Stimulated activated CD8-positive, alpha-beta memory T cell treated with anti-CD3 and anti-CD28 coated beads, Interleukin-7, amount 100 ng/mL, for 48 hours (primary cell): ENCODE measurements around the gene CLSTN3.

Experiments used
- DNase-seq, 2 donors: peaks; one replicate each; pipeline ENCODE4 v3.0.0-alpha.2; 2020; ENCODE audit warnings: low read depth in 1 of 2; ENCODE audit errors: extremely low read depth in 1 of 2

CLSTN3 gene

DNA sequence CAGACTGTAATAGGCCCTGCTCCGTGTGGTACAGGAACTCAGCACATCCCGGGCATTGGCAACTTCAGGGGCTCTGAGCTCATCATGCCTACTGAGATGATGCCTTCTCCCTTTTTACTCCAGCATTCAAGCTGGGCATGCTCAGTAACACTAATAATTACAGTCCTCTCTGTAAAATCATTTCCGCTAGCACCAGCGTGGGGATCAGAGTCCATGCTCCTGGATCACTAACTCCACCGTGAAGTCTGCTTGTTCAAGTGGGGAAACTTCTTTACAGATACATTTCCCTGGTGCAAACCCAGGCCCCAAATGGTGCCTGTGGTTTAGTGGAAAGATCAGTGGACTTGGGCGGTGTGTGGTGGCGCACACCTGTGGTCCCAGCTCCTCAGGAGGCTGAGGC is 16.7 kb downstream of the CLSTN3 start:
- DNase-seq, result no peak

DNA sequence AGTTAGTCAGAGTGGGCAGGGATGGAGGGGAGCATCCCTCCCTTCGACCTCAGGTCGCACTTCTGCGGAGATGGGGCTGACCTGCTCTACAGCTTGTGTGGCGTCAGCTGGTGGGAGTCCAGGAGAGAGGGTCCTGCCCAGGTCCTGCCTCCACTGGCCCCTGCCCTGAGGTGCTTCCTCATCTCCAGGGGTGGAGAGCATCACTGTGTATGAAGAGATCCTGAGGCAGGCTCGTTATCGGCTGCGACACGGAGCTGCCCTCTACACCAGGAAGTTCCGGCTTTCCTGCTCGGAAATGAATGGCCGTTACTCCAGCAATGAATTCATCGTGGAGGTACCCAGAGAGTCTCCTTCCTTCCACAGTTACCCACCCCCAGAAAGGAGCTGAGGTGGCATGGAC is 20.2 kb downstream of the CLSTN3 start:
- no peak for DNase-seq

DNA sequence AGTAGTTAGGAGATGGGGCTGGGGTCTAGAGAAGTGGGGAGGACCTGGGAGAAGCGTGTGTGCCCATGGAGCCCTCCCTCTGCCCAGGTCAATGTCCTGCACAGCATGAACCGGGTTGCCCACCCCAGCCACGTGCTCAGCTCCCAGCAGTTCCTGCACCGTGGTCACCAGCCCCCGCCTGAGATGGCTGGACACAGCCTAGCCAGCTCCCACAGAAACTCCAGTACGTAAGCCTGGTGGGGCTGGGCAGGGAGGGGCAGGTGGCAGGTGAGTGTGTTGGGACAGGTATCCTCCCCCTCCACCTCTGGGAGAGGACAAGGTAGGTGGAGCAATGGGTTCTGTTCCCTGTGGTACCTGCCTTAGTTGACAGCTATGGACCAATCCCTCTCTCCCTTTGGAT is 20.7 kb downstream of the CLSTN3 start:
- DNase-seq, result no peak

DNA sequence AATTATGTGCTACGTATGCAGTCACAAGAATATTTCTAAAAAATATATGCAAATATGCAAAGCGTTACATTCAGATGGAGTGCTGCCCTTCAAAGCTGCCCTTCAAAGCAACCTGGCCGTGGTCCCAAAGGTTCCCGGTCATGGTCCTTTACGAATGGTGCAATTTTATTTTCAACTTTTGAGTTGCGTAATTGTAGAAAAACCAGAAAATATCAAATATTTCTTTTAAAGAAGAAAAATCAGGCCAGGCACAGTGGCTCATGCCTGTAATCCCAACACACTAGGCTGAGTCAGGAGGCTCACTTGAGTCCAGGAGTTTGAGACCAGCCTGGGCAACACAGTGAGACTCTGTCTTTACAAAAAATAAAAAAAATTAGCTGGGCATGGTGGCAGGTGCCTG is 21.4 kb downstream of the CLSTN3 start:
- DNase-seq, result no peak

DNA sequence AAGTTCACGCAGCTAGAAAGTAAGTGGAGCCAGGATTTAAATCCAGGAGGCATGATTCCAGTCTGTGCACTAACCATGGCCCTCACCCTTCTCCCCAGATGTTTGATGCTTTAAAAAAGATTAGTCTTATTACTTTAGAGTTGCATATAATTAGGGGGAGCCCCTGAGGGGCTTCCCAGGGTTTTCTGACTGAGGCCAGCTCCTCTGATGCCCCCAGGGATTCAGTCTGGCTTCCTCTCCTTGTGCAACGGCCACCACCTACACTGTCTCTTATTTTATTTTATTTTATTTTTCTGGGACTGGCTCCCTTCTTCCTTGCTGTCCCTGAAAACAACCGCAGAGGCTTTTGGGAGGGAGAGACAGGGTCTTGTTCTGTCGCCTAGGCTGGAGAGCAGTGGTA is 22.6 kb downstream of the CLSTN3 start:
- DNase-seq, result no peak

DNA sequence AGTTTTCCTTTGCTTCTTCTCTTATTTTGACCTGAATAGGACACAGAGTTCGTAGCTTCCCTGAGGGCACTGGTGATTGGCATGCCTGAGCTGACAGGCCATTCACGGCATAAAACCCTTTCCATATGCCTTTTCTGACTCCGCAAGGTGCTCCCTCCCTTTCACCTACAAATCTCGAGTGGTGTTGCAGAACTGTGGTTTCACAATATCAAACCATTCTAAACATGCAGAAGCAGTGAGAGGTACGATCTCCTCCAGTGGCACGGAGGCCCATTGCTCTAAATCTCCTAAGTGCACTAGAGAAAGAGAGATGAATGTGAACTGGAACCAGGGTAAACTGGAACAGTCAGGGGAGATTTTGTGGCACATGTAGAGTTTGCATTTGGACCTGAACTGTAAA is 23.9 kb downstream of the CLSTN3 start:
- DNase-seq, result no peak

DNA sequence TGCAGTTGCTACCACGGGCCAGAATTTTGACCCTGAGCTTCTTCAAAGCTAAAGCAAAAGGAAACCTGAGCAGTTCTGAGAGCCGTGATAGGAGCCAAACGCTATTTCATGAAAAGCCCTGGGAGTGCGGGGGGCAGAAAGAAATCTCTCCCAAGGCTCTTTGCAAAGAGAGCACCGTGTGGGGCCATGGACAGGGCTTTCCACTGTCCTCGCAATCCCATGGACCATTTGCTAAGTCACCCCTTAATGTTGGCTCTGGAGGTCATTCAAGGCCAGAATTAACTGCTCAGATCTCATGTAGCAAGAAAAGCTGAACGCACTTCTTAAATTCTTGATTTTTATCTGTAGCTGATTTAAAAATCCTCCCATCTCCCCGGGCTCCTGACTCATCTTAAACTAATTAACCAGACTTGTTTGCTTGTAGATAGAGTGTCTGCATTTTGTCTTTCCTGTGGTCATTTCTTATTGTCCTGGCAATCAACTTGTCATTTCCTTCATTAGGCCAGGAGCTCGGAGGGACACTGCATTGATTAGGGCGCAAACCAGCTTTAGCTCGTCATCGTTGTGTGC is 24.8 kb downstream of the CLSTN3 start:
- no peak for DNase-seq

DNA sequence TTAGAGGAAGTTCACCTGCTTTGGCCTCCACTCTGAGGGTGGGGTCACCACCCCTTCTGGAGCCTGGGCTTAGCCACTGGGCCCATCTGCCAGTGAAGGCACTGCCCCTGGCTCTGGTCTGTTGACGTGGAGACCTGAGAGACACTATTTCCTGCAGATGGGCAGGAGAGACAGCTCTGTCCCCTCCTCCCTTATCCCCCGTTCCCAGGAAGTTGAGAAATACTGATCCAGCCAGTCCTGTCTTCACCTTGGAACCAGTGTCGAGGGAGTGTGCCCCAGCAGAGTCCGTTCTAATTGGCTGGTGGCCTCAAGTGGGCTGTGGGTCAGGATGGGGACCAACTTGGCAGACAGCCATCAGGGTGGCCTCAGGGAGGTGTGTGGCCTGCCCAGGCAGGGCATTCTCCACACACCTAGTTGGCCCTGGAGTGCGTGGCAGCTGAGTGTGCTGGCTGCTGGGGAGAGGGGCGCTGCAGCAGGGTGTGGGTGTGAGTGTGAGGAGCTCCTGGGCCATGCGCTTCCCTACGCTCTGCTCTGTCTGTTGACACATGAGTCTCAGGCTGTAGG is 25.4 kb downstream of the CLSTN3 start:
- DNase-seq, result no peak

DNA sequence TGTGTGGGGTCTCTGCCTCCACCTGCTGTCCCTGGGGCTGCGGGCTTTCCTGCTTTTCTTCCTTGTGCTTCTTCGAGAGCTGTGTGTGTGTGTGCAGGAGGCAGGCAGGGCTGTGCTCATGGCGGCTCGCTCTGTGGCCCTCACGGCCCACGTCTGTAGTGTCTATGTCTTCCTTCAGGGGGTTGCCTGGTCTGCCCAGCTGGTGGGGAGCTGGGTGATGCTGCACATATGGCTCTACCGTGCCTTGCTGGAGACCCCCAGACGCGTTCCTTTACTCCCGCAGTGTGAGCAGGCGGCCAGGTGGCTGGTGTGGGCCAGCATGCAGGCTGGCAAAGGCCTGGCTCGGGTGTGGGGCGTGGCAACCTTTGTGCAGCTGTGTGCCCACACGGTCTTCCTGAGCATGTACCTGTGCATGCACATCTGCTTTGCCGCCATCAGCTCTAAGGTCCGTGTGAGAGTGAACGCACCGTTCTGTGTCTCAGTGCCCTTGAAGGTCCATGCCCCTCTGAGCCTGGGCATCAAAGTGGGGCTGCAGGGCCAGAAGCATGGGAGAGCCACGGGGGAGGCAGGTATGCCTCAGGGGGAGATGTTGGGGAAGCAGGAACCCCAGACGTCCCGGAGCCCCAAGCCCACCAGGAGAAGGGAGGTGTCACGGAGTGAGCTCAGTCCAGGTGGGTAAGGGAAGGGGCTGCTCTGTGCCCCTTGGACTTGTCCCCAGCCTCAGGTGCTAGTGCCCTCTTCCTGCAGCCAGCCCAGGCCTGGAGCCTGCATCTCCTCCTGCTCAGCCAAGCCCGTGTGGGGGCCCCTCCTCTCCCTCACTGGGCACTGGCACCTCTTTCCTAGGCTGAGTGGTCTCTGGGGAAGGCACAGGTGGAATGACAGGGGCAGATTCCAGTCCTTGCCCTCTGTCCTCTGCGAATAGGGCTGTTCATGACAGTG is 26.4 kb downstream of the CLSTN3 start:
- no peak for DNase-seq

DNA sequence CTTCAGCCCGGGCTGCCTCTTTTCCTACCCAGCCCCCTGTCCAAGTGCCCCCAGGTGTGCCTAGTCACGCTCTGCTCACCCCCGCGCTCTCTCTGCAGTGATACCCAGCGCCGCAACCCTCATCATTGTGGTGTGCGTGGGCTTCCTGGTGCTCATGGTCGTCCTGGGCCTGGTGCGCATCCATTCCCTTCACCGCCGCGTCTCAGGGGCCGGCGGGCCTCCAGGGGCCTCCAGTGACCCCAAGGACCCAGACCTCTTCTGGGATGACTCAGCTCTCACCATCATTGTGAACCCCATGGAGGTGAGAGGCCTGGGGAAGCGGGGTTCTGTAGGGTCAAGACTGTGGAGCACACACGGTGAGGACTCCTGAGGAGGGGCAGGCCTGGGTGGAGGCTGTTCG is 27.2 kb downstream of the CLSTN3 start:
- no peak for DNase-seq

DNA sequence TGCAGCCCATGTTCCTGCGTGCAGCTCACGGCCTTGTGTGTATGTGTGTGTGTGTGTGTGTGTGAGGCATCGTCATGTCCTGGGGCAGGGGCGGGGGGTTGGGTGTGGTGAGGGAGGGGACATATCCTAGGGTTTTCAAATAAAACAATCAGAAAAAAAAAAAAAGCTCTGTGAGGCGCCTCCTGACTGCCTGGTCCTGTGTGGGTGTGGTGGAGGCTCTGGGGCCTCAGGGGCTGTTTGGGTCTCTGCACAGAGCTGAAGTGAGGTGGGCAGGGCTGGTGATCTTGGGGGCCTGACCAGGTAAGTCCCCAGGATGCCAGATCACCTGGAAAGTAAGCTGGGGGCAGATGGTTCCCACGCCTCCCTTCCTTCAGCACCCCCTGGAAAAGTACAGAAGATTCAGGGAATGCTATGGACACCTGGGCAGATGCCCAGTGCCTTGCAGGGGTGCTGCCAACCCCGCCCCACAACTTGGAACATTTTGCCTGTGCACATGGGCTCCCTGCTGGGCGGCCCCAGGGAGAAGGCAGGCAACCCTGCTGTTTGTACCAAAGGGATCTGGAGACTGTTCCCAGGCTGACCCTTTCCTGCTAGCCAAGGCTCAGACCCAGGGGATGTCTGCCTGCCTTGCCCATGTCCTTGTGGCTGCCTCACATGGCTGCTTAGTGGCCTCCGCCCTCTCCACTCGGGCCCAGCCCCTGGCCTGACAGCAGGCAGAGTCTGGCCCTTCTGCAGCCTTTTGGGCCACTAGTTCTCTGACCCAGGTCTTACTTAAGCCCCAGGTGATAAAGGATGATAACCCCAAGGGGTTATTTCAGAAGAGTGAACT is 28.8 kb downstream of the CLSTN3 start:
- DNase-seq, result no peak

DNA sequence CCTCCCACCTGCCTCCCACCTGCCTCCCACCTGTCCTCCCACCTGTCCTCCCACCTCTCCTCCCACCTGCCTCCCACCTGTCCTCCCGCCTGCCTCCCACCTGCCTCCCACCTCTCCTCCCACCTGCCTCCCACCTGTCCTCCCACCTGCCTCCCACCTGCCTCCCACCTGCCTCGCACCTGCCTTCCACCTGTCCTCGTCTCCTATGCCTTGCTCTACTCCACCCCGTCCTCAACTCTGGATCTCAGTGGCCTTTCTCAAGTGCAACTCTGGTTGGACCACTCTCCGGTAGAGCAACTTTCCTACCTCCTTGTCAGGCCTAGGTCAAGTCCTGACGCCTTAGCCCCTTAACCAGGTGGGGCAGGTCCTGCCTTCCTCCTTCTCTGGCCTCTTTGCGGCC is 30.0 kb downstream of the CLSTN3 start:
- no peak for DNase-seq

DNA sequence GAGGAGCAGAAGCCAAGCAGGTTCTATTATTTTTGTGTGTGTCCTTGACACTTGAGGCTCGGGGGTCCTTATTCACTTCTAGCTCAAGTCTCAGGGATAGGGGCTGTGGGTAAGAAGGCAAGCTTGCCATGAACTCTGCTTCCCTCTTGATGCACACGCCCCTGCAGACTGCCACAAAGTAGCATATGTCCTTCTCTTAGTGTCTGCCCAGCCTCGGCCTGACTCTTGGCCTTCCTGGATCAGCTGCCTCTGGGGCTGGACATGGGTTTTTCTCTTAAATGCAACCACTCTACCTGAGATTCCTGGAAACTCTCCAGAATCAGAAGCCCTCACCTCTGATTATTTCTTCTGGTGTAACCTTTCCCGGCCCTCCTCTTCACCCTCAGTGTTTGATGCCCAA is 31.2 kb downstream of the CLSTN3 start:
- no peak for DNase-seq

DNA sequence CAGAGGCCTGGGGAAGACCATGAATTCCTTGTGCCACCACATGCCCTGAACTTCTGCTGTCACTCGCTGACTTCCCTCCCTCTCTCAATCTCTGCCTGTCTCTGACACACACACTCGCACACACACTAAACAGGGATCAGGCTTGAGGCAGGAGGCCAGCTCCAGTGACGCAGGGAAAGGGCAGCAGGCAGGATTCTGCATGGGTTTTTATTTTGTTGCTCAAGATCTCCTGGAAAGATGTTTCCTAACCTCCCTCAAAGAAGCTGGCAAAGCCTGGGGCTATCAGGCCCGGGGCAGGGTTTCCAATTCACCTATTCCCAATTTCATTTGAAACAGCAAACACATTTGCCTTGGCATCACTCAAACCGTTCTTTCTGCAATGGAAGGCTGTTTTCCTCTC is 31.6 kb downstream of the CLSTN3 start:
- DNase-seq, result no peak

DNA sequence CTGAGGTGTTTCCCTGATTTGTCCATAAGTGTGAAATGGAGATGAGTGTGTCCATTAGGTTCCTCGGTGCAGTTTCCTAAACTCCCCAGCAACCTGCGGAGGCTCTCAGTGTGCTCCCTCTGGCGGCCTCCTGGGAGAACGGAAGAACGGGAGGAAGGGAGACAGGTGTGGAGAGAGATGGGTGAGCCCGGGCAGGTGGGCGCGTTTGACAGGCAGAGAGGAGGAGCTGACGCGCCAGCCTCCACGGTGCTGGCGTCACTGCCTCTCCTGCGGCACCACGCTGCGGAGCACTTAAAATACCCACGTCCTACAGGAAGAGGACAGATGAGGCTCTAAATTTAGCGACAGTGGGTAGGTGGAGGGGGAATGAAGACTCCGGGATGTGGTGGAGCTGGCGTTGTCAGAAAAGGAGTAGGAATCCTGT is 32.5 kb downstream of the CLSTN3 start:
- peak in 1 of 2 donors; percentile 6 for DNase-seq

DNA sequence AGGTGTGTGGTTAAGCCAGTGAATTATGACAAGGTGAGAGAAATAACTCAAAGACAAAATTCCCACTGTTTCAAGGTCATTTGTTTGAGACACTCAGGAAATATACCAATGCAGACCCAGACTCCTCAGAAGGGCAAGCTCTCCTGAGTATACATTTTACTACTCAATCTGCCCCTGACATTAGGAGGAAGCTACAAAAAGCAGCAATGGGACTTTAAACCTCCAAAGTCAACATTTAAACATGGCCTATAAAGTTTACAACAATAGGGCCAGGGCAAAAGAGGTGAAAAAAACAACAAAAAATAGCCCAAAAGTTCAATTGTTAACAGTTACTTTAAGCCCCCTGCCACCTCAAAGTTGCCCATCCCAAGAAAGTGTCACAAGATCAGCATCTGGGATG is 39.8 kb downstream of the CLSTN3 start:
- no peak for DNase-seq

DNA sequence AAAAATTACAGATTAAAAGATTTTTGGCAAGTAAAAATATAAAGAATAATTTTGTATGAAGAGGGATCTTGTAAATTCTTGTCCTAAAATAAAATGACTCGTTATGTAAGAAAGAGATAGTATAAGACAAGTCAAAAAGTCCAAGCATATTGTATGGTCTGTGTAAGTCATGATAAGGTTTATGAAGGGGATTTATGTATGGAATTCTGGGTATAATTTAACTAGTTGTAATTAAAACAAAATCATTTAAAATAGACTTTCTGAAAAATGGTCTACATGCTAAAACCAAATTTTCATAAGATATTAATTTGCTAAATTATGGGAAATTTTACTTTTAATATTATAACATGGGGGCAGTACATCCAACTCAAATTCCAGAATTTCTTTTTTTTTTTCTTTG is 41.7 kb downstream of the CLSTN3 start:
- DNase-seq, result no peak

DNA sequence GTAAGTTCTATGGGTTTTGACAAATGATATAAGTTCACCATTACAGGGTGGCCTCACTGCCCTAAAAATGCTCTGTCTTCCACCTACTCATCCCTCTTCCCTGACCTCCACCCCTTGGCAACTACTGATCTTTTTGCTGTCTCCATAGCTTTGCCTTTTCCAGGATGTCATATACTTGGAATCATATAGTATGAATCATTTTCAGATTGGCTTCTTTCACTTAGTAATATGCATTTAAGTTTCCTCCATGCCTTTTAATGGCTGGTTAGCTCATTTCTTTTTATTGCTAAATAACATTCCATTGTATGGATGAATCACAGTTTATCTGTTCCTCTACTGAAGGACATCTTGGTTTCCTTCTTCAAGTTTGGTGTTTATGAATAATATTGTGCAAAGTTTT is 45.3 kb downstream of the CLSTN3 start:
- no peak for DNase-seq

DNA sequence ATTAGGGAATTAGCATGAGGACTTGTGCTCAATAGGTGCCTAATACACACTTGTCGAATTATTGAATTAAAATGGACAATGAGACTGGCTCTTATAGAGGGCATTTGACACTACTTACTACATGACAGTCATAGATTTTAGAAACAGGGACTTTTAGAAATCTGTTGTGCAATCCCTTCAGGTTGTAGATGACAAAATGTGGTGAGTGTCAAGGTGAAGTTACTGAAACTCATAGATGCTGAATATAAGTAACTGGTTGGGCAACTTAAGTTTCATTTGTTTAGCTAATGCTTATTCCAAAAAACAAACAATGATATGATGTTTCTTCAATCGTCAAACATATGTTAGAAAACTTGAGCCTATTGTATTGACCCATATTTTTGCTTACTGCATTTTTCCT is 46.4 kb downstream of the CLSTN3 start:
- DNase-seq, result no peak

DNA sequence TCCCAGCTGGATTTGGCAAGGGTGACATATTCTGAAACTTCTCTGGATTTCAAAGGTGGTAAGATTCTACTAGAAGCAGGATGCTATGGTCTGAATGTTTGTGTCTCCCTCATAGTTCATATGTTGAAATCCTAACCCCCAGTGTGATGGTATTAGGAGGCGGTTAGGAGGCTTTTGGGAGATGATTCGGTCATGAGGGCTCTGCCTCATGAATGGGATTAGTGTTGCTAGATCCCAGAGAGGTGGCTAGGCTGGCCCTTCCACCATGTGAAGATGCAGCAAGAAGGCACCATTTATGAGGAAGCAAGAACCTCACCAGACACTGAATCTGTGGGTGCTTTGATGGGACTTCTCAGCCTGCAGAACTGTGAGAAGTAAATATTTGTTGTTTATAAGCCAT is 48.3 kb downstream of the CLSTN3 start:
- no peak for DNase-seq

DNA sequence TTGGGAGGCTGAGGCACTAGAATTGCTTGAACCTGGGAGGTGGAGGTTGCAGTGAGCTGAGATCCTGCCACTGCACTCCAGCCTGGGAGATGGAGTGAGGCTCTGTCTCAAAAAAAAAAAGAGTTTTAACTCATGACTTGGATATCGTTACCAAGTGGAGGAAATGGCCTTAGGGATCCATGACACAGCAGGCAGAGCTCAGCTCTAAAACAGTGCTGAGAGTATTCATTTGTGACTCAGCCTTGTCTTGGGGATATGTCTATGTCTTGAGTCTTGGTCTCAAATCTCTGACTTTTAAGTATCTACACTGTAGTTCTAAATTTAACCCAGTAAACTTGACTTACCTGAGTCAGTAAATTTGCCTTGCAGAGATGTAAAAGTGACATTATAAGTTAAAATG is 50.5 kb downstream of the CLSTN3 start:
- DNase-seq, result no peak
